ENCODE measurements around the gene GRAMD2B.

Gene GRAMD2B

DNA sequence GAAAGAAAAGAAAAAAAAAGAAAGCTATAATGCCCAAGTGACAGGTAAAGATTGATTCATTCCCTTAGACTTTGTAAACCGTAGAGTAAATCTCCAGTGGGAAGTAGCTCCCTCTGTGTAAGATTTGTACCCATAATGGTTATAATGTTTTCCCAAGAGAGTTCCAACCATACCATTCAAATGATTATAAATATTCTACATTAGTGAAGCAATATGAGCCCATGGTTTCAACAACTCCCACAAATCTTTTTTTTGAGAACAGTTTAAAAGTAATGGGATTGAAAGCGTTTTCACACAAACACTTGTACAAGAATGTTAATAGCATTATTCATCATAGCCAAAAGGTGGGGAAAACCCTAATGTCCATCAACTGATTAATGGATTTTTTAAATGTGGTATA is 58.0 kb downstream of the GRAMD2B start:
- DNase-seq (ENCODE audit: low spot score), result no peak

DNA sequence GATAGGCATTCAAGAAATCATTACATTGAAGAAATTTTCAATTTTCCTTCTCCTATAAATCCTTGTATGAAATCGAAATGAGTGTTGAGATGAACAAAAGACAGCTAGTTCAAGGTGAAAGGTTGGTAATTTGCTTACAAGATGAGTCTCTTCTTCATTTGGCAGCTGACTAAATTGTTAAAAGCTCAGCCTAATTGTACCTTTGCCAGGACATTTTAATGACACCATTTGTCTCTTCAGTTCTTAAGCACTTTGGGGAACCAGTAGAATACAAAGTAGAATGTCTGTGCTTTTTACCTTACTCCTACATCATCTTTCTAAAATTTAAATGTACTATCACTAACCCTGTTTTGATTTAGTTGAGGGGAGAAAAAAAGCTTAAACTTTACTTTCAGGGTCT is 59.4 kb downstream of the GRAMD2B start:
- DNase-seq (ENCODE audit: low spot score), result no peak

DNA sequence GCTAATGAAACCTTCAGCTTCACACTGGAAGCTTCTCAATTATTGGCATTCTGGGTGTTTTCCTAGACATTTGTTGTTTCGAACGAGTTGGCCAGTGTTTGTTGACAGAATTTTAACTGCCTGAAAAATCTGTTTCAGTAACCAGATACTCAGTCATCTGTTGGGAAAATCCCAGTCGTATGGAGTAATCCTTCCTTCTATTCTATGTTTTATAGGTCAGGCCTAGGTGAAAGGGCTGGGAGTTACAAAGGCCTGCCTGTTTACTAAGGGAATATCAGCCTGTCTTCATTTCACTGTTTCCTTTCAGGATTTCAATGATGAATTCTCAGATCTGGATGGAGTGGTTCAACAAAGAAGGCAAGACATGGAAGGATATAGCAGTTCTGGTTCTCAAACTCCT is 59.9 kb downstream of the GRAMD2B start:
- no peak for DNase-seq (ENCODE audit: low spot score)

DNA sequence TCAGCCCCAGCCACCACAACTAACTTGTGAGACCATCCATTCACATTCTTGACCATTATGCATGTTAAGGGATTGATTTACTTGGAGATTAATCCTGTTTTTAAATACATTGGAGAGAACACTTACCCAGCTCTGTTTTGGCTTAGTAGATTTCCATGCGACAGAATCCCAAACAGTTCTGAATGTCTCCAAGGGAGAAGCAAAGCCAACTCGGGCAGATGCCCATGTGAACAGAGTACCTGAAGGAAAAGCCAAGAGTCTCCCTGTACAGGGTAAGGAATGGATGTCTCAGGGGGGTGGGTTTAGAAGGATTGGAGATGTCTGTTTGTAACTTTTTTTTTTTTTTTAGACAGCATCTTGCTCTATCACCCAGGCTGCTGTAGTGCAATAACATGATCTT is 61.0 kb downstream of the GRAMD2B start:
- DNase-seq (ENCODE audit: low spot score), result no peak

DNA sequence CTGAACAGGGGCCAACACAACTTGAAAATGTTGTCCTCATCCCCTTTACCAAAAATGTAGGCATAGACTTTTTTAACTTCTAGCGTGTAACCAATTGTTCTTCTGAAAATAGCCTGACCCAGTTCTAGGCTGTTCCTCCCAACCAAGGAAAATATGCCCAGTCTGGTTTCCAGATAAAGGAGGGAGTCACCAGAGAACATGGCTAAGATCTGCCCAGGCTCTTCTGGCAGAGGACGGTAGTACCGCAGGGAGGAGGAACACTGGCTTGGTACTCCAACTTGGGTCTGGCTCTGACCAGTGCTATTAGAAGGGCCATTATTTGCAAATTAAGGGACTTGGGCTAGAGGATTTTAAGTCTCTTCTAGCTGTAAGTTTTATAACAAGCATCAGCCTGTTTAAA is 63.1 kb downstream of the GRAMD2B start:
- DNase-seq (ENCODE audit: low spot score), result no peak

DNA sequence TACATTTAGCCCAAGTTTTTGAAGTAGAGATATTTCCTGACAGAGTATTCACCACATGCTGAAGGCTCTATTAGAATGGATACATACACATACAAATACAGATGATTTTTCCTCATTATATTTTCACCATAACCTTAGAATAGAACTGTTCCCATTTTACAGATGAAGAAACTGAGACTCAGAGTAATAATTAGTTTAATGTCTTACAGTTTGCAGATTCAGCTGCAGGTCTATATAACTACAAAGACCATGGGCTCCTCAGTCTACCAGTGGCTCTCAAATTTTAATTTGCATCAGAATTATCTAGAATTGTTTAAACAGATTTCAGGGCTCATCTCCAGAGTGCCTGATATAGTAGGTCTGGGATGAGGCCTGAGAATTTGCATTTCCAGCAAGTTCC is 64.4 kb downstream of the GRAMD2B start:
- DNase-seq (ENCODE audit: low spot score), result no peak

DNA sequence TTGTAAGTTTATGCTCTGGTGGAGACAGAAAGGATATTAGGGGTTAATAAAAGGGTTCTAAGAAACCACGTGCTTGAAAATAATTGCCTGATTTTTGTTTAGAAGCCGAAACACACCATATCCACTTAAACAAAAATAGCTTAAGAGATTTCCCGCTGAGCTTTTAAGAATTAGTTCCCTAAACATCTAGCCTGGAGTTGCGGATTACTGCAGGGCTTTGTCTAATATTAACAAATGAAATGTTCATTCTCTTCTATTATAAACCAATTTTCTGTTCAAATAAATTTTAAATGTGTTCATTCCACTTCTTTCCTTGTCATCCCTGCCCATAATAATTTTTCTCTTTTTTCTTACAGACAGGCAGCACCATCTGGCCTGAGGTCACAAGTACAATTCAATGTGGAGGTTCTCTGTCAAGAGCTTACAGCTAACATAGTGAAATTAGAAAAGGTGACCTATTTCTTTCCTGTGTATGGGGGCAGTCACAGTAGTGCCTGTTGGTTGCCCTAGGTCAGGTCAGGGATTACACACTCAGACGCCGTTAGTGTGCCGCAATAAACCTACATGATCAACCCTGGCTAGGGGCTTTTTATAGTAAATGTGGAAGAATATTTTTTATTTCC is 65.3 kb downstream of the GRAMD2B start:
- DNase-seq (ENCODE audit: low spot score), result no peak

DNA sequence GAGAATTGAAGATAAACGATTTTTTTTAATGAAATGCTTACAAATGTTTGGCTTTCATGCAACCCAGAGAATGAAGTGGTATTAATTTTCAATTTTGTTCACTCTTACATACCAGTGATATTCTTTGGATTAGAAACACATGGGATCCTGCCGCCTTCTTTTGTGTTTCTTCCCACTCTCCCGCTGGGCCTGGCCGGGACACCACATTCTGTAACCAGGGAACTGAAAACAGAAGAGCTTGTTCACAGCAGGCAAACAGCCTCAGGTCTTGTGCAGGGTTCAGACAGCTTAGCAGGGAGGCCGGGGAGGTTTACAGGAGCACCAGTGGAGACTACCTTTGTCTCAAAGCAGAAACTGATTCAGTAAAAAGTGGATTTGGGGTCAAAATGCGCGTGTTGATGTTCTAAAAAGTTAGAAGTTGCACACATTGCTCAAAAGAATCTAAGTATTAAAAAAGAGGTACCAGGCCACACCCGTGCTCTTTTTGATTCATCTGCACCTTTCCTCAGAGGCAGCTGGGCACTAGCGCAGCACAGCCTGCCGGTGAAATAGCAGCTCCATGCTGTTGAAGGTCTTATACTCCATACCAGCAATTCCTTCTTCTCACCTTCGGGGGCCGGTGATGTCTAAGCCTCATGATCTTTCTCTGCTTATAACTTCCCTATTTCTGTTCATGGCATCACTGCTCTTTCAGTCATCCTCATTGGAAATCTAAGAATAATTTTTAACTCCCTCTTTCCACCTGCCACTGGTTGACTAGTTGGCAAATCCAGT is 67.1 kb downstream of the GRAMD2B start:
- no peak for DNase-seq (ENCODE audit: low spot score)

DNA sequence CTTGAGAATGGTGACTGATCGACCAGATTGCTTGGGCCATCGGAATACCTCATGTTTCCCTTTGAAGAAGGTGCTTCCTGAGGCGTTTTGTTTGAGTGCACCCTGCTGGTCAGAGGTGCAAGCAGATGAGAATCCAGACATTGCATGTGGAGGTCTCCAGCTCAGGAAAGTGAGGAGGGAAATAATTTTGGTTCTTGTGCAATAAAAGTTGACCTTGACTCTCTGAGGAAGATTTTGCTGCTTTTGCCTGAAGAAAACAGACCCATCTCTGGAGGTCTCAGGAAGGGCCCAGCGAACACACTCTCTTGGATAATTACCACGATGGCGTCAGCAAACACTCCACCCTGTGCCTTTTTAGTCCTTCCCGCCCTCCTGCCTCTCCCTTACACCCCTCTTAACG is 69.7 kb downstream of the GRAMD2B start:
- no peak for DNase-seq (ENCODE audit: low spot score)

DNA sequence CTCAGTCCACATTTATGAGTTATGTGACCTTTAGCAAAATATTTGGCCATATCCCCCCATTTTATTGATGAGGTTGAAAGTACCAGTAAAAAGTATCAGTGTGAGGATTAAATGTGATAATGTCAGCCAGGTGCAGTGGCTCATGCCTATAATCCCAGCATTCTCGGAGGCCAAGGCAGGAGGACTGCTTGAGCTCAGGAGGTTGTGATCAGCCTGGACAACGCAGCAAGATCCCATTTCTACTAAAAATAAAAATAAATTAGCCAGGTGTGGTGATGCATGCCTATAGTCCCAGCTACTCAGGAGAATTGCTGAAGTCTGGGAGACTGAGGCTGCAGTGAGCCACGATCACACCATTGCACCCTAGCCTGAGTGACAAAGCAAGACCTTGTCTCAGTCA is 71.2 kb downstream of the GRAMD2B start:
- no peak for DNase-seq (ENCODE audit: low spot score)

DNA sequence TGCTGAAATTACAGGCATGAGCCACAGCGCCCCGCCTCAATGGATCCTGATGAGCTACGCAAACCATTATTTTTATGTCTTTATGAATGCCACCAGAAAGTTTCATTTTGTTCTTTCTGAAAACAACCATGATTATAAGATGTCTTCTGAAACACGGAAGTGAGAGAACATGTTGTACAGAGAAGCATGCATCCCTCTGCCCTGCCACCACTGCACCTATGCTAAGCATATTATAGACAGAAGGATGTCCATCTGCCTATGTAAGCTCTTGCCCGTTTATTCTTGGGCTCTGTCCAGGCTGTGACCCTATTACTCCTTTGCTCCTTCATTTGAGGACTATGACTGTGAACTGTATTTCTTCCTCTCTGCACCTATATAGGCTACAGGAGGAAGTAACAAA is 74.3 kb downstream of the GRAMD2B start:
- DNase-seq (ENCODE audit: low spot score), result no peak

DNA sequence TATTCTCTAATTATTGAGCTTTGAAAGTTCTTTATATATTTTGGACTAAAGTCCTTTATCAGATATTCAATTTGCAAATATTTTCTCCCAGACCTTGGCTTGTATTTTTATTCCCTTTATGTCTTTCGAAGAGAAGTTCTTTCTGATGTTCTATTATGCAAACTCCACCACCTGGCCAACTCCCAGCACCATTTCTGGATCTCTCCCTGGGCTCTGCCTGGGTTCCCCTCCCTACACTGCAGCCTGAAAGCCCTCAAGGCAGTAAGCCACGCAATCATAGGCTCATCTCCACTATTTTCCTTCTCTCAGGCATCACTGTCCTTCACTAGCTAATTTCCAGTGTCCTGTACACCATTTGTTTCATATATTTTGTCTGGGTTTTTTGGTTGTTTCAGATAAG is 76.1 kb downstream of the GRAMD2B start:
- DNase-seq (ENCODE audit: low spot score), result no peak

DNA sequence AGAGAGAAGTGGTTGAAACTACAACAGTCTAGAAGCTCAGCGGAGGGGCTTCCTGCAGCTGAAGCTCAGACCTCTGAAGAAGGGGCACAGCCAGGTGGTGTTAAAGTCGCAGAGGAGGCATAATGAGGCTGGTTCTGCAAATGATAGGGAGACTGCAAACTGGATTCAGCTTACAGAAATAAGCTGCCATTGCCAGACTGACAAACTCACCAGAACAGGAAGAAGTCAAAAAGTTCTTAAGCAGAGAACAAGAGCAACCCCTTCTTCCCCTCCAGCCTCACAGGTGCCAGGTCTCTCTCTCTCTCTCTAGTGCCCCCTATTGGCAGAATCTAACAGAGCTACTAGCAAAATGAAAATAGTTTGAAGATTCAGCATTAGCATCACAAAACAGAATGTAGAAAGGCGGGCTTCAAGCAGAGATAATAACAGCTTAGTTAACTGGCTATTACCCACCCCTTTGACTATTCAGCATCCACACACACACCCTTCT is 76.7 kb downstream of the GRAMD2B start:
- DNase-seq (ENCODE audit: low spot score), result no peak

DNA sequence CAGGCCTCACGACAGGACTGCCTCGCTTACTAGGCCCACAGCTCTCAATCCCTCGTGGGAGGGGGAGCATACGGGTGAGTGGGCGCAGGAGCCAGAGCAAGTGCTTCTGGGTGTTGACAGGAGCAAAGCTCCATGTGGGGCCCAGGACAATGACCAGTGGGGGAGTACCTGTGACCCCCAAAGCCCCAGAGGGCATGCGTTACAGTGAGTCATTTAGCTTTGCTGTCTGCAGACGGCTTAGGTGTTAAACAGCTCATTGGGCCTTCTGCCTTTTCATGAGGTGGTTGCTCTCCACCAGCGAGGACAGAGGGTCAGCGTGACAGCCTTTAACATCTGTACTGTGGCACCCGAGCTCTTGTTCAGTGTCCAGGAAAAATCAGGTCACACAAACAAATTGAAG is 78.2 kb downstream of the GRAMD2B start:
- no peak for DNase-seq (ENCODE audit: low spot score)

DNA sequence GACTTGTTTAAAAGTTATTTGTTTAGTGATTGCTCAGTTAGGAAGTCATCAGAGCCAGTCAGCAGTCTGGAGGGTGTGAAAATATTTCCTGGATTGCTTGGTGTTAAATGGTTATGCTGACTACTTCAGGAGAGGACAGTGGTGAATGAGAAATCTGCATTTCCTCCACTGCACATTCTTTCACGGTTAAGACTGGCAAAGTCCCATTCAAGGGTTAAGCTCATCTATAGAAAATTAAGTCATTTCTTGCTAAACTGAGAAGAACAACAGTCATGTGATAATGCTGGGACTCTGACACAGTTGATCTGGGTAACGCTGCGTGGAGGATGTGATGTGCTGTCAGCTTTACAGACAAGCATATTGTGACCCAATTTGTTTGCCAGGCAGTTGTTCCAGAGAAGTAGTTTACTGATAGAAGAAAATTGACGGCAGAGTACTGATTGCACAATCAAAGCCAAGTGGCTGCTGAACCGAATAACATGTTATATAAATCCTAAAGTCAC is 80.4 kb downstream of the GRAMD2B start:
- DNase-seq (ENCODE audit: low spot score), result no peak

DNA sequence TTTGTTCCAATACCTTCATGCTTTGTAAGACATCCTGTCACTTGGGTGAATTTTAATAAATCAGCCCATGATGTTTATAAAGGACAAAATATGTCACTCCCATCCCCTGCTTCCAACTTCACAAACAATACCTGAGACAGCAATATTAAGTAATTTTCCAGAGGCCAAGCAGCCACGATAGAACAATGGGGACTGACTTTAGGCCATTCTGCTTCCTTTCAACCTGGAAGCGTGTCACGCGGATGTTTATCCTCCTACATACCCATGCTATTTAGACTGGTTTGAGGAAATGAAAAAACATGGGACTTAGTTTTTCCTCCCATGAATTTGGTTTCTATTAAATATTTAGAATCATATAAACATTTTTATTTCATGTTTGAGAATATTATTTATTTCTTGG is 82.9 kb downstream of the GRAMD2B start:
- no peak for DNase-seq (ENCODE audit: low spot score)

DNA sequence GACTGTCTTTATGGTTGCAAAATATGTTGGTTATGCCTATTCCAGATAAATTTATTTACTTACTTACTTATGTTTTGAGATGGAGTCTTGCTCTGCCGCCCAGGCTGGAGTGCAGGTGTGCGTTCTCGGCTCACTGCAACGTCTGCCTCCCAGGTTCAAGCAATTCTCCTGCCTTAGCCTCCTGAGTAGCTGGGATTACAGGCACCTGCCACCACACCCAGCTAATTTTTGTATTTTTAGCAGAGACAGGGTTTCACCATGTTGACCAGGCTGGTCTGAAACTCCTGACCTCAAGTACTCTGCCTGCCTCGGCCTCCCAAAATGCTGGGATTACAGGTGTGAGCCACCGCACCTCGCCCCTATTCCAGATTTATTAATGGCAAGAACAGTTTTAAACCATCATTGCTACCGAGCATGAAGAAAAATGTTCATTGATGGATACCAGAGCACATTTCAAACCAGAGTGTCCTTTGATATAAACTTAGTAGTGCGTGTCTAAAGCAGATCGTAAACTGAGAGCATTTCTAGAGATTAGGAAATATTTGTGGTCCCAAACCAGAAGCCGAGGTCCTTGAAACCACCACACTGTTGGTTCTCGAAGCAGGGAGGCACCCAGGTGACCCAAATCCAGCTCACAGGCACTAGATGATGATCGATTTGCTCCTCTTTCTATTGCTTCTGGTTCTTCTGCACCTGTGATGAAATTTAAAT is 85.2 kb downstream of the GRAMD2B start:
- no peak for DNase-seq (ENCODE audit: low spot score)

DNA sequence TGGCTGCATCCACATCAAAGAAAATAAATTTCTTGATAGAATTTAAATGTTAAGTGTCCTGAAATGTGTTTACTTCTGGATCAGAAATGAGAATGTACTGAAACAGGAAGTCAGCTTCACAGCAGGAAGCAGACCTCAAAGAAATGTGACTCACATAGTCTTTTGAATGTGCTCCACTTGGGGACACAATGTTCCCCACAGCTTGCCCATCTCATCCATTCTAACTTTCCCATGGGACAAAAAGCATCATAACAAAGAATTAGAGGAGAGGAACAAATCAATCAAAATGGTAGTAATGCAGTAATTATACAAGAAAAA is 85.7 kb downstream of the GRAMD2B start:
- no peak for DNase-seq (ENCODE audit: low spot score)

DNA sequence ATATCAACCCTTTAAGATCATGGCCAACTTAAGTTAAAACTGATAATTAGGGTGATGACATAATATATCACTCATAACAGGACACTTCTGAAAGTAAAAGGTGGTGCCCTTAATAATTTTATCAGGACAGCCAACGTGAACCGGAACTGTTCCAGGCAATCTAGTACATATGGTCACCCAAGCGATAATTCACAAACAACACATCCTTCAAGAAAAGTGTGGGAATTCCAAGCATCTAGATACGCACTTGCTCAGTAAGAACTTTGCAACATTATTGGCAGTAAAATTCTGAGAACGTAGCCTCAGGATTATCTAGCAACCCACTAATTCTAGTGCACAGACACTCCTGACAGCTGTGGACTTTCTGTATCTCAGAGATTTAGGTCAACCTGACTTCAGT is 86.1 kb downstream of the GRAMD2B start:
- DNase-seq (ENCODE audit: low spot score), result no peak

DNA sequence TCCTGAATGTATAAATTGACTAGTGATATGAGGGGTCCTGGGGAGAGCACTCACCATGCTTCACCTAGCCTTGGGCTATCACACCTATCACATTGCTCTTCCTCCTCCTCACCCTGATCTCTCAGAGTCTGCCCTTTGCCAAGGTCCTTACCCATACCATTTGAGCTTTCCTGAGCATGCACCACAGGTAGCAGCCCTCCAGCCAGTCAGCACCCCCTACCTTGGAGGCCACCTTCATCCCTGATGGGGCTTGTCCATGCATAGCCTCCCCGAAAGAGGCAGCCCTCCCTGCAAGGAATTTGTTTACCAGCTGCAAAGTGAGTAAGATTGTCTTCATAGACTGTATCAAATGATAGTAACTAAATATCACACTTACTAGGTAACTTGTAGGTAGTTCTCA is 88.8 kb downstream of the GRAMD2B start:
- no peak for DNase-seq (ENCODE audit: low spot score)

DNA sequence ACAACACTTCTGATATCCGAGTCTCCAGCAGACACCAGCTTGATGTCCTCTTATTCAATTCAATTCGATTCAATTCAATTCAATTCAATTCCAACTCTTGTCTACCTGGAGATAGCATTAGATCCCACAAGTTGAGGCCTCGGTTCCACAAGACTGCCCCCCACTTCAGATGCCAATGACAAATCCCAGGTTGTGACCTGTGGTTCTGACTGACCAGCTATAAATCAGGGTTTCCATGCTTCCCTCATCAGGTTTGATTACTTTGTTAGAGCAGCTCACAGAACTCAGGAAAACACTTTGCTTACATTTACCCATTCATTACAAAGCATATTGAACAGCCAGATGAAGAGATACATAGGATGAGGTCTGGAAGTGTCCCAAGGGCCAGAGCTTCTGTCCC is 89.2 kb downstream of the GRAMD2B start:
- DNase-seq (ENCODE audit: low spot score), result no peak

DNA sequence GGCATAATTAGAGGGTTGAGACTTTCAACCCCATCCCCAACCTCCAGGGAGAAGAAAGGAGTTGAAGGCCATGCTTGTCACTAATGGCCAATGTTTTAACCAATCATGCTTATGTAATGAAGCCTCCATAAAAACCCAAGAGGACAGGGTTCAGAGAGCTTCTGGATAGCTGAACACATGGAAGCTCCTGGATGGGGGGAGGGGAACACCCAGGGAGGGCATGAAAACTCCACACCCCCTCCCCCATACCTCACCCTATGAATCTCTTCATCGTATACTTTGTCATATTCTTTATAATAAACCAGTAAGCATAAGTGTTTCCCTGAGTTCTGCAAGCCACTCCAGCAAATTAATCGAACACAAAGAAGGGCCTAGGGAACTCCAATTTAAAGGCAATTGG is 90.1 kb downstream of the GRAMD2B start:
- DNase-seq (ENCODE audit: low spot score), result no peak

DNA sequence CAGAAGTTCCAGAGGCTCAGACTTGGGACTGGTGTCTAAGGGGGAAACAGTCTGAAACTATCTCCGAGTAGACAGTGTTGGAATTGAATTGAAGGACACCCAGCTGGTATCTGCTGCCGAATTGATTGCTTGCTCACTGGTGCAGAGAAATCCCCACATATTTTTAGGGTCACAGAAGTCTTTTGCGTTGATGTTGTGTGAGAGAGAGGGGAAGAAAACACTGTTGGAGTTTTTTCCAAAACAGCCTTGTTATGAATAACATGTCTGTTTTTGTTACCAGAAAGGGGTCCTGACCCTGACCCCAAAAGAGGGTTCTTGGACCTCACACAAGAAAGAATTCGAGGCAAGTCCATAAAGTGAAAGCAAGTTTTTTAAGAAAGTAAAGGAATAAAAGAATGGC is 90.5 kb downstream of the GRAMD2B start:
- DNase-seq (ENCODE audit: low spot score), result no peak
